HG02678 (cell line): ENCODE measurements around the gene CYP3A7.
"Not testable (repeated sequence)": the region's sequence is repeated elsewhere in the genome, so short reads cannot be mapped to it uniquely, and the experiment has no call there.

Source experiments
- ATAC-seq: cut with Tn5 transposase; IDR thresholded peaks from one replicate; pipeline ENCODE4 v1.9.1; 2021; ENCODE audit warnings: mild to moderate bottlenecking, moderate library complexity; ENCODE audit not compliant: unreplicated experiment

CYP3A7 gene

DNA sequence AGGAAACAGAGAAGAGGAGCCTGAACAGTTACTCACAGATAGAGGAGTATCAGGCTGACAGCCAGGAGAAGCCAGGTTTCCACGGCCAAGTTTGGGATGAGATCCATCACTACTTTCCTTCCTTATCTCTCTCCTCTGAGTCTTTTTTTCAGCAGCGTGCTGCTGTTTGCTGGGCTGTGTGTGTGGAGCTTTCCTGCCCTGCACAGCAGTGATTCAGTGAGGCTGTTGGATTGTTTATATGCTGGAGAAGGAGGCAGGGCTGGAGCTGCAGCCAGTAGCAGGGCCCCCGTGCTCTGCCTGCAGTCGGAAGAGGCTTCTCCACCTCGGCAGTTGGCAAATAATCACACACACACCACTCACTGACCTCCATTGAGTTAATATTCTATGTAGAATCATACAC, at the start of gene CYP3A7:
Gene CYP3A7, minus strand, starts transcription at position 210 of the 400 bp plus-strand sequence. Its CDS starts 103 bp downstream, at position 107.
- no peak for ATAC-seq

- no peak for ATAC-seq
Measured at GRCh38 chr7:99784007-99784406, 49.0 kb upstream of the CYP3A7 start, which contains the start of gene CYP3A4. CYP3A4 (minus strand) TSS chr7:99784184; CDS start chr7:99784081, 103 bp downstream.

- ATAC-seq: no peak
Measured at GRCh38 chr7:99782012-99782953, 47.3 kb upstream of the CYP3A7 start.

GRCh38 chr7:99780588-99780987, 45.6 kb upstream of the CYP3A7 start:
- ATAC-seq: no peak

- no peak for ATAC-seq
Measured at GRCh38 chr7:99779949-99780348, 45.0 kb upstream of the CYP3A7 start.

DNA sequence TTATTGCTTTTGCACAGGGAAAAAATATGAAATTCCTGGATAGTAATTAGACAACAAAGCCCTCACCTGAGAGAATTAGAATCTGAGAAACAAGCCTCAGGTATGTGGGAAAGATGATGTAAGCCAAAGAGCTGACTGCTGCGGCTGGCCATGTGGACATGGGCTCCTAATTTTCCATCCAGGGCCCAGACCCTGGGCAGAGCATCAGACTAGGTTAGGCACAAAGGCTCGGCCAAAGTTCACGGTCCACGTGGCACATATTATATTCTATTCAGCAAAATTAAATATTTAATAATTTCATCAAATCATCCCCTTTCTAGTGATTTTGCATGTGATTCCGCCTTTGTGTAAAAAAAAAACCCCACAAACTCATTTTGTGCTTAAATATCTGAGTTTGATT, 43.9 kb upstream of the CYP3A7 start:
- no peak for ATAC-seq

DNA sequence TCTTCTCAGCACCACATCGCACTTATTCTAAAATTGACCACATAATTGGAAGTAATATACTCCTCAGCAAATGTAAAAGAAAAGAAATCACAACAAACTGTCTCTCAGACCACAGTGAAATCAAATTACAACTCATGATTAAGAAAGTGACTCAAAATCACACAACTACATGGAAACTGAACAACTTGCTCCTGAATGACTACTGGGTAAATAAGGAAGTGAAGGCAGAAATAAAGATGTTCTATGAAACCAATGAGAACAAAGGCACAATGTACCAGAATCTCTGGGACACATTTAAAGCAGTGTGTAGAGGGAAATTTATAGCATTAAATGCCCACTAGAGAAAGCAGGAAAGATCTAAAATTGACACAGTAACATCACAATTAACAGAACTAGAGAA, 38.4 kb upstream of the CYP3A7 start:
- ATAC-seq: not testable (repeated sequence)

DNA sequence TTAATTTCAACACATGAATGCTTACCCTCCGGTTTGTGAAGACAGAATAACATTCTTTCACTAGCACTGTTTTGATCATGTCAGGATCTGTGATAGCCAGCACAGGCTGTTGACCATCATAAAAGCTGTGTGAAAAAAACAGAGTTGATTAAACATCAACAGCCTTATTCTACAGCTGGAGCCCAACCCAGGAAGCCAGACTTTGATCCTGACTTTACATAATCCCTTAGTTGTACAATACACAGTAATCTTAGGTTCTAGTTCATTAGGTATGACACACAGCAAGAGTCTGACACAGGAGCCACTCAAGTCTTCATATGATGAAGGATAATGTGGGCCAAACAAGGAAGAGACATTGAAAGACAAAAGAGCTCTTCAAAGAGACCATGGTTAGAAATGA, 37.6 kb upstream of the CYP3A7 start:
- no peak for ATAC-seq

DNA sequence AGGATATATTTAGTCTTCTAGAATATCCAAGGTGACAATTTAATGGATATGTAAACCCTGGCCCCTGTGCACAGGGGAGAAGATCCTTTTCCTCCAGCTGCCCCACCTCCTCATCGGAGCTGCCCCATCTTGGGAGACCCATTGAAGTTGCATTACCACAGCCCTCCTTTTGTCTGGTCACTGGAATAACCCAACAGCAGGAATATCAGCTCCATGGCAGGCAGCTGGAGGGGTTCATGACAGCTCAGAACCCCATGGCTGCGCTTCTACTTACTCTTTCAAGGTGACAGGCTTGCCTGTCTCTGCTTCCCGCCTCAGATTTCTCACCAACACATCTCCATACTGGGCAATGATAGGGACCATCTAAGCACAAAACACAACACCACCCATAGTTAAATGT, 34.5 kb upstream of the CYP3A7 start:
- ATAC-seq: not testable (repeated sequence)

- no peak for ATAC-seq
Measured at GRCh38 chr7:99768471-99768870, 33.5 kb upstream of the CYP3A7 start.

- ATAC-seq: peak; percentile 83
Measured at GRCh38 chr7:99767662-99768061, 32.7 kb upstream of the CYP3A7 start.

- no peak for ATAC-seq
Measured at GRCh38 chr7:99766484-99767099, 31.6 kb upstream of the CYP3A7 start.

DNA sequence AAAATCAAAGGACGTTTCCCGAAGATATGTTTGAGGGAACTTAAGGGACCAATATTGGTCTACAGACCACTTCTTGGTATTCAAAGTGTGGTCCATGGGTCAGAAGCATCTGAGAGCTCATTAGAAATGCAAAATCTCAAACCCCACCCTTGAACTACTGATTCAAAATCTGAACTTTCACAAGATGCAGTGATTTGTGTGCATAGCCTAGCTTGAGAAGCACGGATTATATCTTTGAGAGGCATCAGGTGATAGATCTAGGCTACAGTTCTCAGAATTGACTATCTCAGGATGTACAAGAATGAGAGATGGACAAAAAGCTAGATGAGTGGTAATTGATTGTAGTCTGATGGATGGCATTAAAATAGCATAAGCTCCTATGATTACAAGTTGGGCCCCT, 29.5 kb upstream of the CYP3A7 start:
- no peak for ATAC-seq

DNA sequence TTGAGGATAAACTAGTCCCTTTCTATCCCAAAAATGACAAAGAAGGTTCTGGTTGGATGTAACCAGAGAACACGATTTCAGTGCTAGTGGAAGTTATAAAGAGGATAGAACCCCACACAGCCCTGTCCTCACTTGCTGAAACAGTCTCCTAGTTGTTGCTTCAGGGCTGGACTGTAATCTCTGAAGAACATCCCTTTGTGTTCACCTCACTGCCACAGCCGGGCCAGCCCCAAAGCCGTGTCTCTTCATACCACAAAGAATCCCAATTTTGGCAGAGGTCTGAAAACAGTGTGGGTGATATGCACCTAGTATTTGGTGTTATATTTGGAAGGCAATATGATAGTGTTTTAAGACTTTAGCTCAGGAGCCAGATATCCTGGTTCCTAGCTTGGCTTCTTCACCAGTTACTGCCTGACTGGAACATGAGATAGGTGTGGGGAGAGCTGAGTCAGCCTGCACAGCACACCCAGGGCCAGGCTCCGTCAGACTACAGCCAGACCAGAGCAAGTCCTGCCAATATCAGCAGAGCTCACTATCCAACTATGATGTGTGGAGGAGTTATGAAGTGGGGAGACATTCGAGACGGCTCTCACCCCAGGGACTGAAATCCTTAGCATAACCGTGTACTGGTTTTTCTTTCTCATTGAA, 27.8 kb upstream of the CYP3A7 start:
- no peak for ATAC-seq

GRCh38 chr7:99755085-99755484, 20.1 kb upstream of the CYP3A7 start:
- ATAC-seq: no peak

- no peak for ATAC-seq
Measured at GRCh38 chr7:99752356-99752755, 17.4 kb upstream of the CYP3A7 start.

GRCh38 chr7:99751322-99752052, 16.5 kb upstream of the CYP3A7 start:
- ATAC-seq: not testable (repeated sequence)

GRCh38 chr7:99748846-99749579, 14.0 kb upstream of the CYP3A7 start:
- no peak for ATAC-seq

DNA sequence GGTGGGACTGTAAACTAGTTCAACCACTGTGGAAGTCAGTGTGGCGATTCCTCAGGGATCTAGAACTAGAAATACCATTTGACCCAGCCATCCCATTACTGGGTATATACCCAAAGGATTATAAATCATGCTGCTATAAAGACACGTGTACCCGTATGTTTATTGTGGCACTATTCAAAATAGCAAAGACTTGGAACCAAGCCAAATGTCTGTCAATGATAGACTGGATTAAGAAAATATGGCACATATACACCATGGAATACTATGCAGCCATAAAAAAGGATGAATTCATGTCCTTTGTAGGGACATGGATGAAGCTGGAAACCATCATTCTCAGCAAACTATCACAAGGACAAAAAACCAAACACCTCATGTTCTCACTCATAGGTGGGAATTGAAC, 11.9 kb upstream of the CYP3A7 start:
- not testable (repeated sequence) for ATAC-seq

GRCh38 chr7:99745395-99745794, 10.4 kb upstream of the CYP3A7 start:
- ATAC-seq: not testable (repeated sequence)
